Esophagus squamous epithelium (tissue), 5 donors: Measurements from ENCODE around the gene SLC2A6. TPM values are rescaled to one million over a fixed set of nuclear protein-coding genes. Genes with fewer than 3 reads are reported as not detected.

Experiments
- DNase-seq: peaks from one replicate; lab custom pipeline; 2025; lab: John Stamatoyannopoulos, UW
- H3K27ac ChIP-seq, 4 donors: fragments of 200-600 bp; sonication (generic); one replicate each; pipeline ENCODE4 v1.5.1; 2016 to 2019; ENCODE audit warnings: mild to moderate bottlenecking in 1 of 4
- H3K27me3 ChIP-seq, 4 donors: fragments of 200-600 bp; sonication (generic); 1 replicate in 3 of 4; 2 replicates in 1 of 4; pipeline versions ENCODE4 v1.5.1 to v1.6.0; 2017 to 2021; ENCODE audit warnings: antibody characterized with exemption in 1 of 4
- H3K36me3 ChIP-seq, 3 donors: fragments of 200-600 bp; sonication (generic); one replicate each; pipeline ENCODE4 v1.5.1; 2016 to 2019
- H3K4me1 ChIP-seq, 3 donors: fragments of 200-600 bp; sonication (generic); one replicate each; pipeline ENCODE4 v1.5.1; 2017 to 2019
- H3K4me3 ChIP-seq, 4 donors: fragments of 200-600 bp; sonication (generic); 1 replicate in 3 of 4; 2 replicates in 1 of 4; pipeline ENCODE4 v1.5.1; 2016 to 2019; ENCODE audit warnings: mild to moderate bottlenecking in 2 of 4, moderate library complexity in 1 of 4
- H3K9me3 ChIP-seq, 3 donors: fragments of 200-600 bp; sonication (generic); one replicate each; pipeline ENCODE4 v1.5.1; 2016 to 2019
- CTCF ChIP-seq, 6 experiments: fragments of 450-650 bp in 4 of 6; fragments of 200-600 bp in 2 of 6; sonication (generic) in 2 of 6; IDR thresholded peaks; one replicate each; pipeline ENCODE4 v1.5.1; 2016 to 2019; ENCODE audit warnings: antibody characterized with exemption in 6 of 6, mild to moderate bottlenecking in 4 of 6, moderate library complexity in 4 of 6
- POLR2A ChIP-seq, 4 donors: fragments of 450-650 bp; IDR thresholded peaks; one replicate each; pipeline ENCODE4 v1.6.1; 2017; ENCODE audit warnings: antibody characterized with exemption in 4 of 4, mild to moderate bottlenecking in 4 of 4, moderate library complexity in 3 of 4
- WGBS, 2 donors: methylation state at CpG; one replicate each; pipeline ENCODE4 v1.1.5; 2018; 5-methylcytosine and 5-hydroxymethylcytosine counted together
- intact Hi-C: fragments of 100-400 bp; cut with DNase I; formaldehyde crosslinking; loops from one replicate; pipeline ENCODE4 v1.15.0; 2022
- total RNA-seq, 4 donors: library from RNA; depleted of rRNA; stranded (reverse); fragments of >200 nt; gene quantifications; one replicate each; pipeline ENCODE4 v1.1.0, GENCODE V29; 2016
- donor health status: DM: yes; HTN: yes; CAD: no.

SLC2A6 gene
- total RNA-seq, 4 donors from 2014 or later = 0.42 to 1.1 (median 0.85) TPM

GRCh38 chr9:133506653-133507038, 27.7 kb upstream of the SLC2A6 start:
- Histone ChIP-seq H3K4me1 (peaks cover 11 to 45% (median 31%) of the 10 kb centered on the region in 3 donors), H3K9me3 (peaks cover 0 to 16% (median 11%) of the 10 kb centered on the region in 3 donors), H3K4me3 (no peak overlapping the region), H3K27ac (peak overlapping the region in 2 of 4 donors; percentile 60 to 72), H3K27me3 (peaks cover 0 to 49% (median 0%) of the 10 kb centered on the region in 4 donors), H3K36me3 (no peaks in the 10 kb centered on the region)
- WGBS, 2 donors = 43 to 44% methylated on average over 9 to 10 of the region's 18 CpGs
- no peak for TF ChIP-seq CTCF (IDR thresholded peaks at IDR 0.05)
- TF ChIP-seq POLR2A (IDR thresholded peaks at IDR 0.05) = no peak
- no peak for DNase-seq
- intact Hi-C loops = no loop called here

- no peak for TF ChIP-seq CTCF (IDR thresholded peaks at IDR 0.05)
- TF ChIP-seq POLR2A (IDR thresholded peaks at IDR 0.05) = no peak
- peaks cover 11 to 45% (median 31%) of the 10 kb centered on the region in 3 donors for H3K4me1 ChIP-seq
- DNase-seq = no peak
- peaks cover 0 to 49% (median 0%) of the 10 kb centered on the region in 4 donors for H3K27me3 ChIP-seq
- peaks cover 0 to 21% (median 14%) of the 10 kb centered on the region in 3 donors for H3K9me3 ChIP-seq
- peak overlapping the region in 3 of 4 donors; percentile 43 to 72 (median 60) for H3K27ac ChIP-seq
- intact Hi-C loops = no loop called here
- WGBS, 2 donors = 20 to 40% methylated on average over 1 of the region's 23 CpGs
- no peaks in the 10 kb centered on the region for H3K36me3 ChIP-seq
- H3K4me3 ChIP-seq = no peak overlapping the region
These were observed 27.2 kb upstream of the SLC2A6 start for GRCh38 chr9:133505901-133506652.

GRCh38 chr9:133505186-133505830, 26.4 kb upstream of the SLC2A6 start:
- no peaks in the 10 kb centered on the region for H3K36me3 ChIP-seq
- H3K27me3 ChIP-seq = peaks cover 0 to 49% (median 0%) of the 10 kb centered on the region in 4 donors
- H3K27ac ChIP-seq = peak overlapping the region in 2 of 4 donors; percentile 60 to 72
- intact Hi-C loops = no loop called here
- WGBS, 2 donors = 65 to 99% methylated on average over 7 to 10 of the region's 13 CpGs
- no peak overlapping the region for H3K4me3 ChIP-seq
- peaks cover 11 to 44% (median 31%) of the 10 kb centered on the region in 3 donors for H3K4me1 ChIP-seq
- TF ChIP-seq CTCF (IDR thresholded peaks at IDR 0.05) = no peak
- TF ChIP-seq POLR2A (IDR thresholded peaks at IDR 0.05) = no peak
- H3K9me3 ChIP-seq = peaks cover 0 to 22% (median 14%) of the 10 kb centered on the region in 3 donors
- DNase-seq = no peak

GRCh38 chr9:133502112-133502511, 23.2 kb upstream of the SLC2A6 start:
- H3K4me1 ChIP-seq = peaks cover 0 to 22% (median 16%) of the 10 kb centered on the region in 3 donors
- no peak overlapping the region for H3K4me3 ChIP-seq
- H3K36me3 ChIP-seq = no peaks in the 10 kb centered on the region
- H3K9me3 ChIP-seq = peaks cover 0 to 22% (median 14%) of the 10 kb centered on the region in 3 donors
- 90 to 92% methylated on average over 1 of the region's 1 CpG for WGBS, 2 donors
- H3K27ac ChIP-seq = no peak overlapping the region
- H3K27me3 ChIP-seq = peaks cover 0 to 47% (median 0%) of the 10 kb centered on the region in 4 donors
- TF ChIP-seq POLR2A (IDR thresholded peaks at IDR 0.05) (no peak), CTCF (IDR thresholded peaks at IDR 0.05) (no peak)
- no peak for DNase-seq
- intact Hi-C loops = no loop called here

- Histone ChIP-seq H3K36me3 (no peaks in the 10 kb centered on the region), H3K4me1 (no peaks in the 10 kb centered on the region), H3K27me3 (peaks cover 0 to 38% (median 0%) of the 10 kb centered on the region in 4 donors), H3K27ac (peak overlapping the region in 2 of 4 donors; percentile 34 to 46), H3K4me3 (no peak overlapping the region), H3K9me3 (peaks cover 0 to 22% (median 14%) of the 10 kb centered on the region in 3 donors)
- TF ChIP-seq CTCF (IDR thresholded peaks at IDR 0.05) = no peak
- TF ChIP-seq POLR2A (IDR thresholded peaks at IDR 0.05) = no peak
- intact Hi-C loops = no loop called here
- WGBS, 2 donors = 74 to 79% methylated on average over 6 to 10 of the region's 12 CpGs
- DNase-seq = no peak
These were observed 21.0 kb upstream of the SLC2A6 start for GRCh38 chr9:133499892-133500270.
